Measurements from ENCODE around the gene ZMYND15.
"Not testable (repeated sequence)": the region's sequence is repeated elsewhere in the genome, so short reads cannot be mapped to it uniquely, and the experiment has no call there.

The ZMYND15 gene

DNA sequence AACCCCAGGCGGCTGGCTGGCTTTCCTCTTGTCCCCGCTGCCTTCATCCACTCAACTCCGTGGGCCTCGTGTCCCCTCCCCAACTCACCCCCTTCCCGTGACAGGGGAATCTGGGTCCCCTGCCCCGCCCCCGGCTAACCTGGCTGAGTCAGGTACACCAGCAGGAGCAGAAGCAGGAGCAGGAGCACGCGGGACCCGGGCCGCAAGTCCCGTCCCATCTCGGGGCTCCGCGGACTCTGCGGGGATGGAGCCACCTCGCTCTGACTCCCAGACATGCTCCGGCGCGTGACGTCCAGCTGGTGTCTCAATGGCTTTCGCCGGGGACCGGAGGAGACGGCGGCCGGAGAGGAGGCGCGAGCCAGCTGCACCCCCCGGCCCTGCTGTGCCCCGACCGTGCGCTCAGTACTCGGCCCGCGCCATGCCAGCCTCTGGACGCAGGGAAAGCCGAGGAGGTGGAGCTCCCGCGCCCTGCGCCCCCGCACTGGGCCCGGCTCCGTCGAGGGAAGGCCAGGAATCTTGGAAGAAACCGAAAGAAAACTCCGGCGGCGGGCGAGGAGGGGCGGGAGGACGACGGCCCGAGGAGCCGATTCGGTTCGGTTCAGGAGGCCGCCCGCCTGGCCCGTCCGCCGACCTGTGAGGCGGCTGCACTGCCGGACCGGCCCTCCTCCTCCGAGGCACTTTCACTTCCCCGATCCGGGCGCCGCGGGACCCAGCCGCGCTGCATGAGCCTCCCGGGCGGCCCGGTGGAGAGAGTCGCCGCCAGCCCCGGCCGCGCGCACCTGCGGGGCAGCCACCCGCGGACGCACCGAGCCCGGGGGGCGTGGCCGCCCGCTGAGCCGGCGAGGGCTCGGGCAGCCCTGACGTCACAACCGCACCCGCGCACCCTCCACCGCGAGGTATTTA lies at the start of gene ZMYND15, which contains the start of gene CXCL16:
Gene ZMYND15, plus strand, starts transcription at position 712 of the 903 bp plus-strand sequence. CDS start 716 bp downstream, outside the sequence.
Gene CXCL16, minus strand, starts transcription at position 807 of the 903 bp plus-strand sequence. Its CDS starts 589 bp downstream, at position 218.
- DNase-seq: no peak

DNA sequence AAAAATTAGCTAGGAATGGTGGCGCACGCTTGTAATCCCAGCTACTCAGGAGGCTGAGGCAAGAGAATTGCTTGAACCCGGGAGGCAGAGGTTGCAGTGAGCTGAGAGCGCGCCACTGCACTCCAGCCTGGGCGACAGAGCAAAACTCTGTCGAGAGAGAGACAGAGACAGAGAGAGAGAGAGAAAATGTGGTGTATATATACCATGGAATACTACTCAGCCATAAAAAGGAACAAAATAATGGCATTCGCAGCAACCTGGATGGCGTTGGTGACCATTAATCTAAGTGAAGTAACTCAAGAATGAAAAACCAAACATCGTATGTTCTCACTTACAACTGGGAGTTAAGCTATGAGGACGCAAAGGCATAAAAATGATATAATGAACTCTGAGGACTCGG lies 49.8 kb upstream of the ZMYND15 start:
- DNase-seq: not testable (repeated sequence)

- no peak for DNase-seq
Measured at GRCh38 chr17:4690745-4691144, 48.9 kb upstream of the ZMYND15 start.

GRCh38 chr17:4691686-4692085 lies 47.9 kb upstream of the ZMYND15 start:
- no peak for DNase-seq

GRCh38 chr17:4693416-4693815 lies 46.2 kb upstream of the ZMYND15 start:
- DNase-seq: no peak

- DNase-seq: no peak
Measured at GRCh38 chr17:4696437-4696805, 43.2 kb upstream of the ZMYND15 start.

GRCh38 chr17:4699401-4700056 lies 40.1 kb upstream of the ZMYND15 start:
- DNase-seq: not testable (repeated sequence)

DNA sequence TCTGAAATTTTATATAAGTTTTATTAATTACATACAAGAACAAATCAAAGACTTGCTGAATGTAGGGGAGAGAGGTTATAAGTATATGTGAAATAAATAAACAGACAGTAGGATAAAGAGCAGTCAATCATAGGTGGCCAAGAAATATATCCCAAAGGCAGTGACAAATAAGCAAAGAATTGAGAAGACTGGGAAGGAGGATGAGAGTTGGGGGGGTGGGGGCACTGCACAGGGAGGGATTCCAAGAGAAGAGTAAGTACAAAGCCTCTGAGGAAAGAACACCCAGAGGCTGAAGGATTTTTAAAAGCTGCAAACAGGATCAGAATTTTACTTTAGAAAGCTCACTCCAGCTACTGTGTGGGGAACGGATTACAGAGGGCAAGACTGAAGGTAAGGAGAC lies 38.5 kb upstream of the ZMYND15 start:
- no peak for DNase-seq

DNA sequence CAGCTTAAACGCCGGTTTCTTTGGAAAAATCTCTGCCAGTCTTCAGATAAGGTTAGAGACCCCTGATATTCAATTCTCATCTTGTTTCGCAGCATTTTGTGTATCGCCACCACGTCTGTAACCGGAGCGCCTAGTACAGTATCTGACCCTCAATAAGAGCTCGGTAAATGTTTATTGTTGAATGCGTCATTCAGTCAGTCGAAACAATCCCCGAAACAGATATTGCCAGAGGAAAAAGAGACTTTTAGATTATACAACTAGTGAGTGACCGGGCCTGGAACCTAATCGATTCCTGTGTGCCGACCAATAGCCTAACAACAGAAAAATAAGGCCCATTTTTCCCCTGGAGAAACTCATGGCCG lies 36.3 kb upstream of the ZMYND15 start:
- DNase-seq: no peak

DNA sequence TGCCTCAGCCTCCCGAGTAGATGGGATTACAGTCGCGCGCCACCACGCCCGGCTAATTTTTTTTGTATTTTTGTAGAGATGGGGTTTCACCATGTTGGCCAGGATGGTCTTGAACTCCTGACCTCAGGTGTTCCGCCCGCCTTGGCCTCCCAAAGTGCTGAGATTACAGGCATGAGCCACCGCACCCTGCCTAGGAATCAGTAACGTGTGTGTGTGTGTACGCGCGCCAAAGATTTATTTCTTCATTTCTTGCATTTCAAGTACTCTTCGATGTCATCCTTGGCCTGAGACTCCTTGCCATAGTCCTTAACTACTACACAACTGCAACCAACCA lies 35.1 kb upstream of the ZMYND15 start:
- not testable (repeated sequence) for DNase-seq

- DNase-seq: no peak
Measured at GRCh38 chr17:4704991-4705390, 34.6 kb upstream of the ZMYND15 start.

GRCh38 chr17:4706121-4706520 lies 33.5 kb upstream of the ZMYND15 start:
- DNase-seq: no peak

GRCh38 chr17:4708436-4708835 lies 31.2 kb upstream of the ZMYND15 start:
- DNase-seq: no peak

DNA sequence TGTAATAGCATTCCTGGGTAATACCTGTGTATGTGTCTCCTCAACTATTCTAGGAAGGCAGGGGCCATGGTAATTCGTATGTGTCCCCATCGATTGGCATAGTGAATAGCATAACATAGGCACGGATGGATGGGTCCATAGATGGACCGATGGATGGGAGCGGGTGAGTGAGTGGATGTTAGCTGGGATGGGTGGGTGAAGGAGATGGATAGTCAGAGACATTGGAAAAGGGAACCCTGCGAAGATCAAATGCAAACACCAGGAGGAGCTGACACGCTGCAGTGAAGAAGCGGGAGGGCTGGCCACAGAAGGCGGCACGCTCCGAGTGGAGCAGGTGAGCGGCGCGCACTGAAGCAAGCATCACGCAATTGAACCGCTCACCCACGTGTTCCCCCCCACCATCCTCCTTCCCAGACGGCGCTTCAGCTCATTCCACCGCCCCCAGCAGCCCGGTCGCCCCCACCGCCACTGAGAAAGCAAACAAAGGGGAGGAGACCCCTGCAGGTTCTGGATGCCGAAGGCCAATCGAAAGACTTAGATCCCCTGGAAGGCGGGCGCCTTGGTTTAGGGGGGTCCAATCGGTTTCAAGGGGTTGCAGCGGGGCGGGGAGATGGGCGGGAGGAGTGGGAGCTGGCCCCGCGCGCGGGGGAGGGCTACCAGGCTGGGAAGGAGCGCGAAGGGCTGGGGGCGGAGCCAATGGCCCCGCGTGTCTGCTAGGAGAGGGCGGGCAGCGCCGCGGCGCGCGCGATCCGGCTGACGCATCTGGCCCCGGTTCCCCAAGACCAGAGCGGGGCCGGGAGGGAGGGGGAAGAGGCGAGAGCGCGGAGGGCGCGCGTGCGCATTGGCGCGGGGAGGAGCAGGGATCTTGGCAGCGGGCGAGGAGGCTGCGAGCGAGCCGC lies 29.6 kb upstream of the ZMYND15 start, which contains the start of gene ARRB2:
Gene ARRB2, plus strand, starts transcription at position 839 of the 899 bp plus-strand sequence. CDS start 90 bp downstream, outside the sequence.
- peak; percentile 98 for DNase-seq

DNA sequence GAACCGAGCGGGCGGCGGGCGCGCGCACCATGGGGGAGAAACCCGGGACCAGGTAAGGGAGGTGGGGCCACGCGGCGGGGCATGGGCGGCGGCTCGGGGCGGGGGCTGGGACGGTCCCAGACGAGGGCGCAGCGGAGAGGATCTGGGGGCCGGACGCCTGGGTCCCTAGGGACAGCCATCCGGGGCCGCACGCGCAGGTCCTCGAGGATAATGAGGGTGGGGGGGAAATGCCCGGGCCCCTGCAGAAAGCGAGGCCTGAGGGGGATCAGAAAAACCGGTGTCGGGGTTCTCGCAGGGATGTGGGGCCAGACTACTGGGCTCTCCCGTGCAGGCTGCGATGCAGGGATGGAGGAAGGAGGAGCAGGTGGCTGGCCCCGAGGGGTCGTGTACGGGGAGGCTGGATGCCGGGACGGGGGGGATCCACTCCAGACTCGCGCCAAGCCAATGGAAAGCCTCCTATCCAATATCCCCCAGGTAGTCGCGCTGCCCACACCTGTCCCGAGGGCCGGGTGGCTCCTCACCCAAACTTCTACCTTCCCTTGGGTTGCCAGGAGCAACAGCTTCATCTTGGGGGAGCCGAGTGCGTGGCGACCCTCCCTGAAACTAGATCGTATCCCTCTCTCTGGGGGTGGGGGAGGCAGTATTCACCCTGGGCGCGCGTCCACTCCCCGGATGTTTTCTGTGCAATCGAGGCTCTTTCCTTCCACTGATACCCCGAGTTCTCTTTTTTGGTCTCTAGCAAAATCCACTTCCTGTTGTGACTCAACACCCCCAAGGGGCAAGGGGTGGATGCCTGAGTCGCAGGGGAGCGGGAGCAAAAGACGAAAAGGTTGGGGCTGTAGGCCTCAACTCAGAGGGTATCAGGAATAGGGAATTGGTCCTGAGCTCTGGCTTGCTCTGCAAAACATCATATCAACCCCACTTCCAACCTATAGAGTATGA lies 28.7 kb upstream of the ZMYND15 start:
- DNase-seq: peak; percentile 57

GRCh38 chr17:4711661-4712181 lies 27.9 kb upstream of the ZMYND15 start:
- DNase-seq: no peak

- DNase-seq: no peak
Measured at GRCh38 chr17:4712526-4712925, 27.1 kb upstream of the ZMYND15 start.

DNA sequence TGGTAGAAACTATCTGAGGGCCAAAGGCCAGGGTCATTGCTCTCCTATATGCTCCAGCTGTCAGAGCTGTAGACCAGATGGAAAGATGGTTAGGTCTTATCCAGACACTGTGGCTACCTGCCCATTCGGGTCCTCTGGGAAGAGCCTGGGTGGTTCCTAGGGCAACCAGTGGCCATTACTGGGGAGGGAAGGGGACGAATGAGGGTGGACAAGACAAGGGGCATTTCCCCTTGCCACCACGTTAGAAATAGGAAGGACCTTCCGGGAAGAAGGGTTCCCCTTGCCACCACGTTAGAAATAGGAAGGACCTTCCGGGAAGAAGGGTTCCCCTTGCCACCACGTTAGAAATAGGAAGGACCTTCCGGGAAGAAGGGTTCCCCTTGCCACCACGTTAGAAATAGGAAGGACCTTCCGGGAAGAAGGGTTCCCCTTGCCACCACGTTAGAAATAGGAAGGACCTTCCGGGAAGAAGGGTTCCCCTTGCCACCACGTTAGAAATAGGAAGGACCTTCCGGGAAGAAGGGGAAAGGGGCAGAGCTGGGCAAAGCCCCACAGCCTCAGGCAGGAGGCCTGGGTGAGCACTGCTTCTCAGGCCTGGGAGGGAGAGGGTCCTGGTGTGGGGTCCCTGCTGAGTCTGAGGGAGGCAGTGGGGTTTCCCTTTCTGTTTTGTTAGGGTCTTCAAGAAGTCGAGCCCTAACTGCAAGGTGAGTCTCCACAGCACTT lies 25.1 kb upstream of the ZMYND15 start:
- not testable (repeated sequence) for DNase-seq

DNA sequence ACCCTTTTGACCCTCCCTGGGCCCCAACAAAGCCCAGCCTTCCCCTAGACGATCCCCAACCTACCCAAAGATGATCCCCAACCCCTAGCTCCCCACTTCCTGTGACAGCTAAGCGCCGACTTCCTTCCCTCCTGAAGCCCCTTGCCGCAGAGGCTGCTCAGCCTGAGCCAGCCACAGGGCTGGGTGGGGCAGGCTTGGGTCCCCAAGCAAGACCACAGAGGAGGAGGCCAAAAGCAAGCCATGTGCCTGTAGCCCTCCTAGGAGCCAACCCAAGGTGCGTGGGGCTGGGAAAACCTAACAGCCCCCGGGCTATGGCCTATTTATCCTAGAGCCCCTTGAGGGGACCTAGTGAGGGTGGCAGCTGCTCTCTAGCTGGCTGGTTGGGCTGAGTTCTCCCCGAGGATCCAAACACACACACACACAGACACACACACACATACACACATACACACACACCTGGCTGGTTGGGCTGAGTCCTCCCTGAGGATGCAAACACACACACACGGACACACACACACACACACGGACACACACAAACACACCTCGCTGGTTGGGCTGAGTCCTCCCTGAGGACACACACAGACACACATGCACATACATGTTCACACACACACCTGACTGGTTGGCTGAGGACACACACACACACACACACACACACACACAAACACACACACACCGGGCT lies 24.4 kb upstream of the ZMYND15 start:
- no peak for DNase-seq

DNA sequence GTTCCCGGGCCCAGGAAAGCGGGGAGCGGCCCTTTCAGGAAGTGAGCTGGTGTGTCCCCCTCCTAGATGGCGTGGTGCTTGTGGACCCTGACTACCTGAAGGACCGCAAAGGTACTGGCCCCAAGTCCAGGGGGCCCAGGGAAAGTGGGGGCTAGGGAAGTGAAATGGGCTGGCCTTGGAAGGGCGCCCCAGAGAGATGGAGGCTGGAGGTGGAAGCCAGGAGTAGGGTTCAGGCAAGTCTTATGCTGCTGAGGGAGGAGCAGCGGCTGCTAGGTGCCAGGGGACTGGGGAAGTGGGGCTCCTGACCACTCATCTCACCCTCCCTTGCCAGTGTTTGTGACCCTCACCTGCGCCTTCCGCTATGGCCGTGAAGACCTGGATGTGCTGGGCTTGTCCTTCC lies 23.6 kb upstream of the ZMYND15 start:
- DNase-seq: no peak

Measured in DMS79 (cell line).